HCT116 (cell line): Measurements from ENCODE around the gene THBD. TPM values are rescaled to one million over a fixed set of nuclear protein-coding genes. Genes with fewer than 3 reads are reported as not detected.

ENCODE experiments used
- ATAC-seq: fragments of 200-7000 bp; cut with Tn5 transposase; 2 replicates; pipeline ENCODE4 v1.9.1; 2020; ENCODE audit warnings: mild to moderate bottlenecking, moderate library complexity
- BruUV-seq: library from RNA; stranded (reverse); fragments of 400-500 nt; replicated peaks from 2 replicates; lab custom pipeline; 2021; lab: Mats Ljungman, UMichigan
- CTCF ChIA-PET: fragments of 300-600 bp; sonication (Branson Sonifier 250); formaldehyde crosslinking; loops from one replicate; lab custom pipeline; 2021; ENCODE audit warnings: antibody characterized with exemption; lab: Charles Lee
- POLR2A ChIA-PET: fragments of 300-600, 350-600 bp; sonication (Branson Sonifier 250); formaldehyde crosslinking; loops from one replicate; lab custom pipeline; 2021; ENCODE audit warnings: antibody characterized with exemption; lab: Charles Lee
- RAD21 ChIA-PET, 2 experiments: fragments of 300-600 bp; sonication (Branson Sonifier 250); formaldehyde crosslinking; loops; one replicate each; lab custom pipeline; 2023; ENCODE audit warnings: low total read pairs in 2 of 2; ENCODE audit not compliant: uncharacterized antibody in 2 of 2, unreplicated experiment in 2 of 2, low non-redundant PET in 1 of 2; lab: Charles Lee
- DNase-seq: peaks from one replicate; pipeline ENCODE4 v3.0.0-alpha.2; 2010; ENCODE audit warnings: low read depth, low spot score
- H2AFZ ChIP-seq: fragments of 200-600 bp; shearing (Covaris generic), sonication (generic); 2 replicates; pipeline ENCODE4 v1.6.1; 2017; ENCODE audit warnings: low read depth, mixed run types, mixed read lengths, antibody characterized with exemption, low read length; ENCODE audit not compliant: poor library complexity, severe bottlenecking
- H3K27ac ChIP-seq: 2 replicates; pipeline ENCODE4 v1.5.1; 2012; ENCODE audit warnings: low read depth, low read length
- H3K27me3 ChIP-seq: fragments of 200-600 bp; sonication (generic); 2 replicates; pipeline ENCODE4 v1.6.1; 2016; ENCODE audit warnings: mixed run types, low read length, mixed read lengths; ENCODE audit not compliant: insufficient read depth
- H3K36me3 ChIP-seq, 2 experiments: fragments of 200-500 bp in 1 of 2; fragments of 200-600 bp in 1 of 2; sonication (Bioruptor generic) in 1 of 2; sonication (generic) in 1 of 2; 2 replicates each; pipeline versions ENCODE4 v1.5.1 to v1.6.1; 2014 to 2016; ENCODE audit warnings: low read length in 2 of 2, inconsistent platforms in 1 of 2, mixed read lengths in 1 of 2, mixed run types in 1 of 2; ENCODE audit not compliant: insufficient read depth in 2 of 2, control insufficient read depth in 1 of 2
- H3K4me1 ChIP-seq, 2 experiments: fragments of 200-600 bp in 1 of 2; sonication (generic) in 1 of 2; 2 replicates each; pipeline versions ENCODE4 v1.5.1 to v1.6.1; 2012 to 2017; ENCODE audit warnings: low read length in 2 of 2, inconsistent platforms in 1 of 2, mild to moderate bottlenecking in 1 of 2, mixed read lengths in 1 of 2, mixed run types in 1 of 2, moderate library complexity in 1 of 2; ENCODE audit not compliant: insufficient read depth in 2 of 2, control insufficient read depth in 1 of 2
- H3K4me2 ChIP-seq: fragments of 200-600 bp; sonication (generic); 2 replicates; pipeline ENCODE4 v1.6.1; 2017; ENCODE audit warnings: mixed run types, low read length, mixed read lengths
- H3K4me3 ChIP-seq, 2 experiments: fragments of 200-600 bp in 1 of 2; sonication (generic) in 1 of 2; replicated peaks in 1 of 2; 2 replicates each; pipeline ENCODE4 v1.5.1; 2011 to 2016; ENCODE audit warnings: low read length in 2 of 2, control low read depth in 1 of 2, low read depth in 1 of 2, mild to moderate bottlenecking in 1 of 2, mixed read lengths in 1 of 2, mixed run types in 1 of 2
- H3K79me2 ChIP-seq: fragments of 200-600 bp; sonication (generic); 2 replicates; pipeline ENCODE4 v1.6.1; 2017; ENCODE audit warnings: mild to moderate bottlenecking, mixed run types, low read length, moderate library complexity, mixed read lengths; ENCODE audit not compliant: insufficient read depth
- H3K9ac ChIP-seq: fragments of 200-600 bp; sonication (generic); 2 replicates; pipeline ENCODE4 v1.6.1; 2016; ENCODE audit warnings: low read length, mixed read lengths
- H3K9me2 ChIP-seq: fragments of 200-600 bp; sonication (generic), shearing (Covaris generic); 2 replicates; pipeline ENCODE4 v1.6.1; 2017; ENCODE audit warnings: mixed run types, mild to moderate bottlenecking, moderate library complexity; ENCODE audit not compliant: insufficient read depth
- H3K9me3 ChIP-seq, 2 experiments: fragments of 200-500 bp in 1 of 2; fragments of 200-600 bp in 1 of 2; sonication (Bioruptor generic) in 1 of 2; sonication (generic) in 1 of 2; 2 replicates each; pipeline ENCODE4 v1.6.1; 2014 to 2017; ENCODE audit warnings: low read length in 2 of 2, mixed read lengths in 2 of 2, inconsistent platforms in 1 of 2, low read depth in 1 of 2, mild to moderate bottlenecking in 1 of 2, mixed run types in 1 of 2, moderate library complexity in 1 of 2; ENCODE audit not compliant: control insufficient read depth in 1 of 2, insufficient read depth in 1 of 2
- H4K20me1 ChIP-seq: fragments of 200-600 bp; sonication (generic), shearing (Covaris generic); 2 replicates; pipeline ENCODE4 v1.6.1; 2017; ENCODE audit warnings: mixed run types, mild to moderate bottlenecking, moderate library complexity; ENCODE audit not compliant: insufficient read depth
- ATF3 ChIP-seq: IDR thresholded peaks from 2 replicates; pipeline ENCODE4 v1.6.1; 2012
- CBX3 ChIP-seq: IDR thresholded peaks from 2 replicates; pipeline ENCODE4 v1.6.1; 2012; ENCODE audit warnings: low read depth
- CTCF ChIP-seq, 3 experiments: fragments of 200-600 bp in 1 of 3; sonication (generic) in 1 of 3; IDR thresholded peaks in 2 of 3; conservative IDR thresholded peaks in 1 of 3; 2 replicates each; pipeline ENCODE4 v1.5.1; 2012 to 2017; ENCODE audit warnings: low read depth in 2 of 3, low read length in 2 of 3, antibody characterized with exemption in 1 of 3, borderline replicate concordance in 1 of 3, control low read depth in 1 of 3, mild to moderate bottlenecking in 1 of 3, mixed read lengths in 1 of 3, mixed run types in 1 of 3, moderate library complexity in 1 of 3; ENCODE audit not compliant: insufficient read depth in 1 of 3
- EGR1 ChIP-seq: IDR thresholded peaks from 2 replicates; pipeline ENCODE4 v1.6.1; 2012; ENCODE audit warnings: low read depth
- ELF1 ChIP-seq: IDR thresholded peaks from 2 replicates; pipeline ENCODE4 v1.6.1; 2012; ENCODE audit warnings: low read depth, borderline replicate concordance
- FOSL1 ChIP-seq: IDR thresholded peaks from 2 replicates; pipeline ENCODE4 v1.6.1; 2012; ENCODE audit warnings: low read depth
- POLR2AphosphoS5 ChIP-seq: IDR thresholded peaks from 2 replicates; pipeline ENCODE4 v1.6.1; 2011; ENCODE audit warnings: mild to moderate bottlenecking, low read depth, low read length, moderate library complexity
- SIN3A ChIP-seq: IDR thresholded peaks from 2 replicates; pipeline ENCODE4 v1.6.1; 2012; ENCODE audit warnings: low read depth
- SP1 ChIP-seq: IDR thresholded peaks from 2 replicates; pipeline ENCODE4 v1.6.1; 2012; ENCODE audit warnings: low read depth
- TCF7L2 ChIP-seq: IDR thresholded peaks from 2 replicates; pipeline ENCODE4 v1.7.0; 2011; ENCODE audit warnings: borderline replicate concordance, inconsistent platforms; ENCODE audit not compliant: insufficient read depth, insufficient read length; ENCODE audit errors: extremely low read depth
- YY1 ChIP-seq: IDR thresholded peaks from 2 replicates; pipeline ENCODE4 v1.6.1; 2011; ENCODE audit warnings: low read length, low read depth, moderate library complexity, mild to moderate bottlenecking; ENCODE audit not compliant: insufficient replicate concordance; ENCODE audit errors: extremely low read depth
- ZBTB33 ChIP-seq: IDR thresholded peaks from 2 replicates; pipeline ENCODE4 v1.6.1; 2011; ENCODE audit warnings: mild to moderate bottlenecking, low read length, moderate library complexity; ENCODE audit not compliant: insufficient replicate concordance; ENCODE audit errors: extremely low read depth
- ZFX ChIP-seq: fragments of 450-650 bp; IDR thresholded peaks from 2 replicates; pipeline ENCODE4 v1.6.1; 2017
- ZNF274 ChIP-seq: fragments of 200-500 bp; sonication (Bioruptor generic); IDR thresholded peaks from 2 replicates; pipeline ENCODE4 v1.6.1; 2014; ENCODE audit warnings: mild to moderate bottlenecking, low read depth, low read length, inconsistent platforms
- intact Hi-C: fragments of 100-400 bp; cut with micrococcal nuclease; formaldehyde crosslinking; loops from 2 replicates; pipeline ENCODE4 v1.10.0; 2022
- total RNA-seq: library from RNA; stranded (reverse); gene quantifications from one replicate; pipeline ENCODE4 v1.2.1, GENCODE V29; 2021; ENCODE audit not compliant: unreplicated experiment

THBD gene
- total RNA-seq, 1 experiment from 2014 or later = 0.39 TPM

GRCh38 chr20:23011008-23011721 lies 38.3 kb downstream of the THBD start:
- no peak for DNase-seq
- H3K9ac ChIP-seq = no peak overlapping the region
- H3K4me3 ChIP-seq = no peak overlapping the region
- no peak overlapping the region for H2AFZ ChIP-seq
- H3K27me3 ChIP-seq = 0 out of 2 replicates have a peak, but pooled peaks cover 3% of the 10 kb centered on the region
- H3K4me2 ChIP-seq = no peak overlapping the region
- H3K79me2 ChIP-seq = no peaks in the 10 kb centered on the region
- ChIA-PET RAD21 (no interaction called here), CTCF (no interaction called here), POLR2A (no interaction called here)
- intact Hi-C loops = no loop called here
- no peak overlapping the region for H3K27ac ChIP-seq
- H3K9me2 ChIP-seq = no peaks in the 10 kb centered on the region
- H3K36me3 ChIP-seq = no peaks in the 10 kb centered on the region
- no peak for ATAC-seq
- H3K4me1 ChIP-seq = peaks cover 5 to 7% of the 10 kb centered on the region in 2 experiments
- no peak for TF ChIP-seq EGR1
- no peak for TF ChIP-seq ZNF274
- no peak for TF ChIP-seq YY1
- TF ChIP-seq TCF7L2 = no peak
- no peak for TF ChIP-seq ATF3
- TF ChIP-seq SP1 = no peak
- TF ChIP-seq POLR2AphosphoS5 = no peak
- BruUV-seq = no TSS peak
- no peaks in the 10 kb centered on the region for H3K9me3 ChIP-seq
- H4K20me1 ChIP-seq = no peaks in the 10 kb centered on the region

- no peak overlapping the region for H3K9ac ChIP-seq
- ChIA-PET CTCF (interaction anchor here (1.5 kb wide), 1 partner anchor 35 kb away, joined by 3 read pairs; no protein-coding TSS in a partner anchor), POLR2A (no interaction called here), RAD21 (no interaction called here)
- DNase-seq (no peak), ATAC-seq (no peak)
- H3K4me2 ChIP-seq = no peak overlapping the region
- no peaks in the 10 kb centered on the region for H3K79me2 ChIP-seq
- H3K36me3 ChIP-seq = no peaks in the 10 kb centered on the region
- H3K4me3 ChIP-seq = no peak overlapping the region
- H3K27me3 ChIP-seq = 0 out of 2 replicates have a peak, but pooled peaks cover 3% of the 10 kb centered on the region
- H2AFZ ChIP-seq = no peak overlapping the region
- no peaks in the 10 kb centered on the region for H4K20me1 ChIP-seq
- BruUV-seq = no TSS peak
- H3K27ac ChIP-seq = no peak overlapping the region
- intact Hi-C loops = no loop called here
- no peaks in the 10 kb centered on the region for H3K9me2 ChIP-seq
- H3K9me3 ChIP-seq = no peaks in the 10 kb centered on the region
- peaks cover 5 to 7% of the 10 kb centered on the region in 2 experiments for H3K4me1 ChIP-seq
- TF ChIP-seq ZFX = no peak
- TF ChIP-seq FOSL1 = no peak
- no peak for TF ChIP-seq ELF1
- TF ChIP-seq ZNF274 = no peak
- TF ChIP-seq SIN3A = no peak
- TF ChIP-seq CTCF (IDR thresholded peaks at IDR 0.05 in 2 of 3, conservative IDR thresholded peaks at IDR 0.05 in 1 of 3; ENCODE audit: borderline replicate concordance in 1 of 3, insufficient read depth in 1 of 3, low read depth in 2 of 3, low read length in 2 of 3) = no peak
- no peak for TF ChIP-seq POLR2AphosphoS5
- no peak for TF ChIP-seq ATF3
- no peak for TF ChIP-seq TCF7L2
- no peak for TF ChIP-seq CBX3
- no peak for TF ChIP-seq ZBTB33
Observed at GRCh38 chr20:23010096-23010495, 39.4 kb downstream of the THBD start.
